Gastroesophageal sphincter (tissue), 4 donors: ENCODE measurements around the gene PARK7. TPM values are rescaled to one million over a fixed set of nuclear protein-coding genes. Genes with fewer than 3 reads are reported as not detected.

Source experiments
- ATAC-seq: fragments of 150-250 bp; one replicate; pipeline ENCODE4 v1.9.1; 2016; ENCODE audit warnings: mild to moderate bottlenecking, moderate library complexity
- H3K27ac ChIP-seq, 4 donors: fragments of 200-600 bp; sonication (generic) in 3 of 4; 1 replicate in 3 of 4; 2 replicates in 1 of 4; pipeline ENCODE4 v1.5.1; 2016 to 2019
- H3K27me3 ChIP-seq: fragments of 200-600 bp; sonication (generic); one replicate; pipeline ENCODE4 v1.5.1; 2019
- H3K36me3 ChIP-seq, 2 donors: fragments of 200-600 bp; sonication (generic); one replicate each; pipeline ENCODE4 v1.5.1; 2019; ENCODE audit warnings: control low read depth in 1 of 2
- H3K4me1 ChIP-seq, 3 donors: fragments of 200-600 bp; sonication (generic); 1 replicate in 2 of 3; 2 replicates in 1 of 3; pipeline ENCODE4 v1.5.1; 2016 to 2019; ENCODE audit warnings: control low read depth in 2 of 3
- H3K4me3 ChIP-seq, 2 donors: fragments of 200-600 bp; sonication (generic); one replicate each; pipeline ENCODE4 v1.5.1; 2019; ENCODE audit warnings: mild to moderate bottlenecking in 1 of 2, moderate library complexity in 1 of 2
- H3K9me3 ChIP-seq, 3 donors: fragments of 200-600 bp; sonication (generic); one replicate each; pipeline ENCODE4 v1.5.1; 2017 to 2019; ENCODE audit warnings: control low read depth in 2 of 3
- EP300 ChIP-seq: sonication (generic); formaldehyde crosslinking; IDR thresholded peaks from one replicate; pipeline ENCODE4 v1.6.1; 2017; ENCODE audit warnings: antibody characterized with exemption, mild to moderate bottlenecking
- POLR2A ChIP-seq, 2 donors: fragments of 450-650 bp; IDR thresholded peaks; one replicate each; pipeline ENCODE4 v1.6.1; 2017; ENCODE audit warnings: antibody characterized with exemption in 2 of 2, mild to moderate bottlenecking in 2 of 2, moderate library complexity in 1 of 2
- POLR2AphosphoS5 ChIP-seq: sonication (generic); formaldehyde crosslinking; IDR thresholded peaks from one replicate; pipeline ENCODE4 v1.6.1; 2017; ENCODE audit warnings: antibody characterized with exemption
- WGBS, 2 donors: methylation state at CpG; one replicate each; pipeline ENCODE4 v1.1.5; 2018; ENCODE audit warnings: low coverage in 1 of 2; 5-methylcytosine and 5-hydroxymethylcytosine counted together
- total RNA-seq, 4 donors: library from RNA; depleted of rRNA; stranded (reverse); fragments of >200 nt; gene quantifications; one replicate each; pipeline ENCODE4 v1.1.0, GENCODE V29; 2016
- TF ChIP-seq, protein P1 (sequence below), 4 experiments: fragments of 200-600 bp in 2 of 4; fragments of 450-650 bp in 2 of 4; sonication (generic) in 1 of 4; IDR thresholded peaks; one replicate each; pipeline ENCODE4 v1.5.1; 2017 to 2019; ENCODE audit warnings: antibody characterized with exemption in 4 of 4, mild to moderate bottlenecking in 2 of 4, moderate library complexity in 2 of 4

The PARK7 gene
- 100 to 1,000 TPM; 208 to 250 (median 224) TPM for total RNA-seq

DNA sequence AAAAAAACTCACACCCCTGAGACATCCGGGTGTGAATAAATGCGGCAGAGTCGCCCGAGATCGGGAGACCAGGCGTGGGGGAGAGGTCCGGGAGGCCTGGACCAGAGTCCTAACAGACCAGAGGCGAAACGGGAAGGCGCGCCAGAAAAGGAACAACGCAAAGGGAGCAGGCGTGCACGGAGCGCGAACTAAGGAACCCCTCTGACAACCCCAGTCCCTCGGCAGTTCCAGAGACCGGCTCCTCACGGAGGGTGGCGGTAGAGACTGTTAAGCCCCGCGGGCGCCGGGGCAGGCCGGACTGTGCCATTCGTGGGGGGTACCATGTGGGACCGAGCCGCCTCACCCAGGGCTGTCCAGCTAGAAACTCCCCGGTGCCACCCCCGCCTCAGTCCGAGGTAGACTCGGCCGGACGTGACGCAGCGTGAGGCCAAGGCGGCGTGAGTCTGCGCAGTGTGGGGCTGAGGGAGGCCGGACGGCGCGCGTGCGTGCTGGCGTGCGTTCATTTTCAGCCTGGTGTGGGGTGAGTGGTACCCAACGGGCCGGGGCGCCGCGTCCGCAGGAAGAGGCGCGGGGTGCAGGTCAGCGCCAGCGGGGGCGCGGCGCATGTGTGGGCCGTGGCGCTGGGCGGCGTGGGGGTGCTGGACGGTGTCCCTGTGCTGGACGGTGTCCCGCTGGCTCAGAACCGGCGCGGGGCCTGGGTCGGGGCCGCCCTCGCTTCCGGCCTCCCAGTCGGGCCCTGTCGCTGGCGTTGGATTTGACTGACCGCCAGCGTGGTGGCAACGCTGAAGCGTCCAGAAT lies at the start of gene PARK7:
Gene PARK7, plus strand, starts transcription at position 496 of the 798 bp plus-strand sequence. CDS start 1,075 bp downstream, outside the sequence.
- peak; percentile 97 for ATAC-seq
- no peaks in the 10 kb centered on the region for H3K27me3 ChIP-seq
- TF ChIP-seq POLR2A (IDR thresholded peaks at IDR 0.05) (peak; percentile 87 to 88), POLR2AphosphoS5 (peak; percentile 91), EP300 (no peak)
- TF ChIP-seq, protein P1, sequence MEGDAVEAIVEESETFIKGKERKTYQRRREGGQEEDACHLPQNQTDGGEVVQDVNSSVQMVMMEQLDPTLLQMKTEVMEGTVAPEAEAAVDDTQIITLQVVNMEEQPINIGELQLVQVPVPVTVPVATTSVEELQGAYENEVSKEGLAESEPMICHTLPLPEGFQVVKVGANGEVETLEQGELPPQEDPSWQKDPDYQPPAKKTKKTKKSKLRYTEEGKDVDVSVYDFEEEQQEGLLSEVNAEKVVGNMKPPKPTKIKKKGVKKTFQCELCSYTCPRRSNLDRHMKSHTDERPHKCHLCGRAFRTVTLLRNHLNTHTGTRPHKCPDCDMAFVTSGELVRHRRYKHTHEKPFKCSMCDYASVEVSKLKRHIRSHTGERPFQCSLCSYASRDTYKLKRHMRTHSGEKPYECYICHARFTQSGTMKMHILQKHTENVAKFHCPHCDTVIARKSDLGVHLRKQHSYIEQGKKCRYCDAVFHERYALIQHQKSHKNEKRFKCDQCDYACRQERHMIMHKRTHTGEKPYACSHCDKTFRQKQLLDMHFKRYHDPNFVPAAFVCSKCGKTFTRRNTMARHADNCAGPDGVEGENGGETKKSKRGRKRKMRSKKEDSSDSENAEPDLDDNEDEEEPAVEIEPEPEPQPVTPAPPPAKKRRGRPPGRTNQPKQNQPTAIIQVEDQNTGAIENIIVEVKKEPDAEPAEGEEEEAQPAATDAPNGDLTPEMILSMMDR (IDR thresholded peaks at IDR 0.05), result peak in 3 of 4 experiments; percentile 58 to 59 (median 59)
- WGBS, 2 donors, result 1% methylated on average over 13 of the region's 81 CpGs; no CpG with 5 or more reads in 1 of the 2 donors
- peak within 1 kb of the TSS; percentile 71 to 72 for H3K4me3 ChIP-seq
- peak within 1 kb of the TSS; percentile 88 to 97 (median 94) for H3K27ac ChIP-seq
- no peaks in the 10 kb centered on the region for H3K9me3 ChIP-seq
- H3K4me1 ChIP-seq, result peaks cover 0 to 53% (median 9%) of the 10 kb centered on the region in 3 donors
- H3K36me3 ChIP-seq, result peaks cover 2 to 36% of the 10 kb centered on the region in 2 donors

DNA sequence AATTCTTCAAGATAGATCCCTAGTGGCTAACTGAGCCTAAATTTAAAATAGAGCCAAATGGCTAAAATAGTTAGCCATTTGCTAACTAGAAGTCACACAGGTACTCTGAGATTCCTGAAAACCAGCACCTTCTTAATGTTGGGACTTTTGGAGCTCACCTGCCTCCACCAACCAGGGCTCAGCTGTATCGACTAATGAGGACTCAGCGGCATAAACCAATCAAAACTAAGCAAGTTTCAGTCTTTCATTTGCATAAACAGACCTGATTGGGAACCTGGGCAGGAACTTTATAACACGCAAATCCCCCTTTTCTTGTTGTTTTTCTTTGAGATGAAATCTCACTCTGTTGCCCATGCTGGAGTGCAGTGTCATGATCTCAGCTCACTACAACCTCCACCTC lies 49.4 kb upstream of the PARK7 start:
- Histone ChIP-seq H3K36me3 (no peaks in the 10 kb centered on the region), H3K4me1 (no peaks in the 10 kb centered on the region), H3K9me3 (no peaks in the 10 kb centered on the region), H3K4me3 (no peak overlapping the region), H3K27ac (no peak overlapping the region), H3K27me3 (peaks cover 21% of the 10 kb centered on the region)
- 83 to 85% methylated on average over 3 of the region's 3 CpGs for WGBS, 2 donors
- no peak for ATAC-seq
- TF ChIP-seq POLR2A (IDR thresholded peaks at IDR 0.05) (no peak), EP300 (no peak), POLR2AphosphoS5 (no peak)
- TF ChIP-seq, protein P1 (IDR thresholded peaks at IDR 0.05), result no peak

DNA sequence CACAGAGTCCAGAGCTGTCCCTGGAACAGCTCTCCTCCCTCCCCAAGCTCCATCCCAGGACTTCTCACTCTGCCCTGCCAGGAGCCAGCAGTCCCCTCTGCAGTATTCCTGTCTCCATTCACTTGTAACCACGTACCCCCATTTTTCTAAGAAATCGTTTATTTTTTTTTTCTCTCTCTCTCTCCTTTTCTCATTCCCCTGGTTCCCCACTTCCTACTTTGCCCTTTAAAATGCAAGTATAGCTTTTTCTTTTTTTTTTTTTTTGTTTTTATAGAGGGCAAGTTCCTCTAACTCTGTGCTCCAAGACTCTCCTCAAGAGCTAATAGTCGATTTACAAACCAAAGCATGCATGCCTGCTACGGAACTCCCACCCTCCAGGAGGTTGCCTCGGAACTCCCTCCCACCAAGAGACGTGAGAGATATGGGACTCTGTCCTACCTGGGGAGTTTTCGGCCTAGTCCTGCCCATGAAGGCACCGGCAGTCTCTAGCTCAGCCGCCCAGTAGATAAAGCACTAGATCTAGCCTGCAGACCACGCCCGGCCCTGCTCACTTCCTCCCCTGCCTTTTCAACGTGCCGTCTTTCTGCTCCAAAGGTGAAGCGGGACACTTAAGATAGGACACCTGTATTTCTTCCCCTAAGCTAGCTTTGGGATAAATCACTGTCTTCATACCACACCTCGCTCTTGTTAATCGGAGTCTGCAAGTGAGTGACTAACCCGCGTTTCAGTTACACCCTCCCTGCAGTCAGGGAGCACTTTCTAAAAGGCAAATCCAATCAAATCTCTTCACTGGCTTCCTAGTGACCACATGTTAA lies 48.6 kb upstream of the PARK7 start:
- Histone ChIP-seq H3K9me3 (no peaks in the 10 kb centered on the region), H3K4me3 (no peak overlapping the region), H3K27me3 (peaks cover 21% of the 10 kb centered on the region), H3K36me3 (no peaks in the 10 kb centered on the region), H3K4me1 (no peaks in the 10 kb centered on the region), H3K27ac (no peak overlapping the region)
- TF ChIP-seq POLR2A (IDR thresholded peaks at IDR 0.05) (no peak), POLR2AphosphoS5 (no peak), EP300 (no peak)
- TF ChIP-seq, protein P1 (IDR thresholded peaks at IDR 0.05), result no peak
- WGBS, 2 donors, result 59 to 66% methylated on average over 12 to 14 of the region's 18 CpGs
- ATAC-seq, result no peak

DNA sequence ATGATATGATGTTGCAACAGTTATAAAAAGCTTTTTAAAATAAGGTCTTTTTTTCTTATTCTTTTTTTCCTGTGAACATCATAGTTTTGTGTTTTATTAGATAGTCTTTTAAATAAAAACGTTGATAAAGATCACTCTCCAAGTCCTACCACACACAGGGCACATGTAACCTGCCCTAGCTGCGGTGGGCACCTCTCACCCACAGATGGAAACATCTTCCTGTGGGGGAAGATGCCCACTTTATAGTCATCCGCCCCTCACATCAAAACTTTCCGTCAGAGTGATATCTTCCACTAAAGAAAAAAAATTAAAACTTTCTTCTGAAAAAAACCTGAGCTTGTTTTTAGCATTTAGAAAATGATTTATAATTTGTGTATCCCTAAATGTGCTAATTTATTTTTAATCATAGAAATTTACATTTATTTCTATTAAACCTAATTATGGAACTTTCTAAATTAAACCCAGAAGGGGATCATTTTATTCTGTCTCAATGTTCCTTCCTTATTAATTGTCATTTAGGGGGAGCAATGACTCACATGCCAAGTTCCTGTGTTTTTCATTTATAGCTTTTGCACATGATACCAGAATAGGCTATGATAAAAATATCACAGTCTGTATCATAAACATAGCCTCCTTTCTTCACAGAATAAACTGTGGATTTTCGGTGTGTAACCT lies 45.5 kb upstream of the PARK7 start:
- peaks cover 28% of the 10 kb centered on the region for H3K27me3 ChIP-seq
- no peaks in the 10 kb centered on the region for H3K36me3 ChIP-seq
- H3K4me3 ChIP-seq, result no peak overlapping the region
- ATAC-seq, result no peak
- H3K27ac ChIP-seq, result no peak overlapping the region
- no peaks in the 10 kb centered on the region for H3K4me1 ChIP-seq
- H3K9me3 ChIP-seq, result no peaks in the 10 kb centered on the region
- WGBS, 2 donors, result 40 to 70% methylated on average over 5 of the region's 5 CpGs
- TF ChIP-seq EP300, result no peak
- TF ChIP-seq POLR2A (IDR thresholded peaks at IDR 0.05), result no peak
- TF ChIP-seq, protein P1 (IDR thresholded peaks at IDR 0.05), result no peak
- TF ChIP-seq POLR2AphosphoS5, result no peak
